COLO668 (cell line): ENCODE data around the gene PRKG1.

Experiments
- DNase-seq: peaks from one replicate; lab custom pipeline; 2025; ENCODE audit not compliant: unreplicated experiment; lab: John Stamatoyannopoulos, UW

PRKG1 gene

DNA sequence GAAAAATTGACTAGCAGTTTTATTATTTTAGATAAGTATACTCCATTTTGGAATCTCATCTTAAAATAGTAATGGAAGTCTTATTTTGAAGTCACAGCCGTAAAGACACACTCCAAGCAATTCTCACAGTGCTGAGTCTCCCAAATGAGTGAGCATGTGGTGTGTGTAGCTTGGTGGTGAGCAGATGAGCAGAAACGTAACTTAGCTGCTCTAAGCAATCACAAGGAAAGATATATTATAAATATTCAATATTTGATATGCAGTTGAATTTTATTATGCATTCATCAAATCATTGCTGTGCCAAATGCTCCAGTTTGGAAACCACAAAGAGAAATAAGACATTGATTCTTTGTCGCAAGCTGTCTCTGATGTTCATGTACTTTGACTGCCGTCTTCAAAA, 563.9 kb downstream of the PRKG1 start:
- DNase-seq = no peak

DNA sequence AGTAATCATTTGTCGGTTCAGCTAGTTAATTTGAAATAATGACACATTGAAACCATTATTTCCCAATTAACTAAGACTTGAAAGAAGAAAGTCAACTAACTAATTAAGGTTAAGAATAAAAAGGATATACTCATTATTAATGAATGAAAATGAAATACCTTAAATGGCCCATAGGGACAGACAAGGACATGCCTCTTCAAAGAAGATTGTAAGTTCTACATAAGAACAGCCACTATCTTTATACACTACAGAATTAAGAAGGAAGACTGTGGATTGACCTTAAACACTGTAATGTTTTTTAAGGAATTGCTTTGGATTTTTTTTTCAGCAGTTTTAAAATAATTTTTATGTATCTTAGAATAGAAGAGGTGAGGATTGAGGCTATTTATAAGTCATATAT, 564.5 kb downstream of the PRKG1 start:
- no peak for DNase-seq

DNA sequence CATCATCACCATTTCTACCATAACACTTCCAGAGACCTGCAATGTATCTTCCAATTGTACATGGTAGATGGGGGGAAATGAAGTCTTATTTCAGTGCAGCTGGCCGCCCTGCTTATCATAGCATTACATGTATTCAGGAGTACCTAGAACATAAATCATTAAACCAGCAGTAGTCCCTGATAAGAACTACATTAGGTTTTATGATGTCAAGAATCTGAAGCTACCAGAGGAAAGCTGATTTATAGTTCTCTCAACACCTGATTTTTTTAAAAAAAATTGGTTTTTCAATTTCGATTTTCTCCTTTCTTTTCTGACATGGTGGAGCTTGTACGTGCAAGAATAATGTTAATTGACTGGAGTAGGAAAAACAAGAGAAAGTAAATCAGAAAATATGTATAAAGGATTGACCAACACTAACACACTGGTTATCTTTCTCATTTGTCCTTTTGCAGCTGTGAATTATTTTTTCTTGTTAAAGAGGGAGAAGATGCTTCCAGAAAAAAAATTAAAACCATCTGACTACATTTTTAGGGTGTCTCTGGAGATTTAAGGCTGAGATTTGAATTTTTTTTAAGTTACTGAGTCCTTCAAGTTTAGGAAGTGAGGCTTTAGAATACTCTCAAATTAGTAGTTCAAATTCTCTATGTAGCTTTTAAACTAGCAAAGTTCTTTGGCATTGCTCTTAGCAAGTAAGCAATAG, 566.0 kb downstream of the PRKG1 start:
- DNase-seq = no peak

DNA sequence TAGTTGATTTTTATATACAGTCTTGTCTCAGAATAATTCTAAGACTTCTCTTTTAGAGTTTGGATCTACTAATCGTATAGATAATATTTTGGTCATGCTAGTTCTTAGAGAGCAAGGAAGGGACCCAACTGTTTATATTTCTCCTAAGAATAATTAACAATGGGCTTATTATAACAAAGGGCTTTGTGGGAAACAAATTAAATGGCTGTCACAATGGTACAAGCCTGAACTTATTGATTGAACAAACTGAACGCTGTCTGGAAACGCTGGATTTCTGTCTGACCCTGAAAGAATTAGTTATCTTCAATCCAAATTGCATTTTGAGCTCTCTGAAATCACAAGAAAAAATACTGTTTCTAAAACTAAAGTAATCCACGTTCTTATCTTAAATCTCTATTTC, 568.3 kb downstream of the PRKG1 start:
- no peak for DNase-seq

DNA sequence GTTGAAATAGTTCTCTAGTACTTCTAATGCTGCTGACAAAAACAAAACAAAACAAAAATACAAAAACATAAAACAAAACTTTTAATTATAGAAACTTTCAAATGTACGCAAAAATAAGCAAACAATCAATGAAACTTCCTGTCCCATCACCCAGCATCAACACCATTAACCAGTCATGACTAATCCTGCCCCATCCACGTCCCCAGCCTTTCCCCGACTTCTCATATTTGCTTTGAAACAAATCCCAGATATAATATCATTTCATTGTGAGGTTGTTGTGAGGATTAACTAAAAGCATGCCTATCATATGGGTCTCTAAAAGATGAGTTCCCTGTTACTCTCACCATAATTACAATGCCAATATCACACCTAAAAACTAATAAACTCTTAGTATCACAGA, 569.4 kb downstream of the PRKG1 start:
- DNase-seq = no peak

DNA sequence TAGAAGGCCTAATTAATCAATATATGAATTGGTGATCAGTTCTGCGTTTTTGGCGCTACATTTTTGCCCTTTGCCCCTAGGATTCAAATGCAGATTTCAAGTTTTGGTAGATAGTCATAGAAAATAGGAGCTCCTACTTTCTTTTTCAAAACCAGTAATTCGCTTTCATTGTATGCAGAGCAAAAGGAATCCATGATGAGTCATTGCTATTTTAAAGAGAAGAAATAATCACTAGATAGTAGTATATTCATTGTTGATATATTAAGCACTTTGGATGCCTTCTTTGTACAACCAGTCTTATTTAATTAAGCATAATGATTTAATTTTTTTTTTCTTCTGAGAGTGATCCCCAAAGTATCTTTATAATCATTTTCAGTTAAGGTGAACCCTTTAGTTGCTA, 574.8 kb downstream of the PRKG1 start:
- DNase-seq = no peak

DNA sequence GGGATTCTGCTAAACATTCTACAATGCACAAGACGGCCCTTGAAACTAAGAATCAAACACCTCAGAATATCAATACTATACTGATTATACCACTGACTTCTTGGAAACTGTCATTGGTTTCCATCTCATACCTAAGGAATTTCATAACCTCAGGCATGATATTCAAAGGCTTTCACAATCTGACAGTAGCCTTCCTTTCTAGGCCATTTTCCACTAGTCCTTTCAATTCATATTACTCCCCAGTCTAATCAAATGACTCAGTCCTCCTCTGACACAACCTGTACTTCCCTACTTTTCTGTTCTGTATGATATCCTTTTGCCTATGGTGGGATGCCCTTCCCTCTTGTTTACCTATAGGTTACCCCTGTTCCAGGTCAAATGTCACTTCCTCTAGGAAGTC, 576.8 kb downstream of the PRKG1 start:
- DNase-seq = no peak

DNA sequence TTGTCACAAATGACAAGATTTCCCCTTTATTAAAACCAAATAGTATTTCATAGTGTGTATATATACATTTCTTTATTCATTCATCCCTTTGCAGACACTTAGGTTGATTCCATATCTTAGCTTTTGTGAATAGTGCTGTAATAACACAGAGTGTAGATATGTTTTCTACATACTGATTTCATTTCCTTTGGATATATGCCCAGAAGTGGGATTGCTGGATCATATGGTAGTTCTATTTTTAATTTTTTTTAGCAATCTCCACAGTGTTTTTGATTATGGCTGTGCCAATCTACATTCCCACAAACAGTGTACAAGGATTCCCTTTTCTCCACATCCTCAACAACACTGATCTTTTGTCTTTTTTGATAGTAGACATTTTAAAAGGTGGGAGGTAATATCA, 578.7 kb downstream of the PRKG1 start:
- DNase-seq = no peak

DNA sequence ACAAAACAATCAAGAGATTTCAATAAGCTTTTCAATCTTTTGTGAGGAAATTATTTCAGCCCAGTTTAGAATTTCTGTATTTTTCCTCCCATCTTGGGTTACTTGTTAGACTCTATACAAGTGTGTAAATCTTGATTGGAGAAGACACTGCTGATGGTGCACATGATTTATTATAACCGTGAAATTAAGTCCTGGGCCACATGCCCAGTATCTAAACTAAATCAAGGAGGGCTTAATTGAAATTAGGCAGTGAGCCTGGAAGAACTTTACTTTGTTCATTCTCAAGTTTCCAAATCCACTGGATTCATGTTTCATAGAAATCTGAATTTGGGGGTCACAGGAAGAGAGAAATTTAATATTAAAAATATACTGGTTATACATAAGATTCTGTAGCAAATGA, 580.6 kb downstream of the PRKG1 start:
- DNase-seq = no peak

DNA sequence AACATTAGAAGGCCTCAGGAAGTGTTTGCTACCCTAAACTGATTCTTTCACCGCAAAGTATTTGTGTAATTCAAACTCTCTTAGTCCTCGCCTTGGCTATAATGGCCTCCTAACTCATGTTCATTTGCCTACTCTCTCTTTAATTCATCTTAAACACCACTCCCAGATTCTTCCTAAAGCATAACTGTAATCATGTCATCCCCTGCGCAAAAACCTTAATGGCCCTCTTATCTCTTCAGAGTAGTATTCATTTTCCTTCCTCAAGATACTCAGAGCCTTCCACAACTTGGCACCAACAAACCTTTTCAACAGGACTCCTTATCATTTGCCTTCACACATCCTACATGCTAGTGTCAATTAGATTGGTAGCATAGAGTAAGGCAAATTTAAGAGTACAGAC, 582.2 kb downstream of the PRKG1 start:
- no peak for DNase-seq

DNA sequence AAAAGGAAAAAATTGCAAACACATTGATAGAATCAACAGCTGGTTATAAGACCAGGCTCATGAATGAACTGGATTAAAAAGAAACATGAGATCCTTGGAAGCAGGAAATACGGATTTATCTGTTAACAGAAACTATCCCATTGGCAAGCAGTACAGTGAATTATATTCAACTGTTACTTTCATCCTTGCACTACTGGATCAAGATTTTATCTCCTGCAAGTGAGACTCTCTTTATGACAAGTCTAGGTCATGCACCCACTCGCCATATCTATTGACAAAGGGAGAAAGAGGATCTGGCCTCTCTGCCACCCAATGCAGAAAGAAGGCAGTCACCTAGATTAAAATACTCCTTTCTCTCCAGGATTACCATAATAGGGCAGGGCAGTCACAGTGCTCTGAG, 583.7 kb downstream of the PRKG1 start:
- DNase-seq = no peak

DNA sequence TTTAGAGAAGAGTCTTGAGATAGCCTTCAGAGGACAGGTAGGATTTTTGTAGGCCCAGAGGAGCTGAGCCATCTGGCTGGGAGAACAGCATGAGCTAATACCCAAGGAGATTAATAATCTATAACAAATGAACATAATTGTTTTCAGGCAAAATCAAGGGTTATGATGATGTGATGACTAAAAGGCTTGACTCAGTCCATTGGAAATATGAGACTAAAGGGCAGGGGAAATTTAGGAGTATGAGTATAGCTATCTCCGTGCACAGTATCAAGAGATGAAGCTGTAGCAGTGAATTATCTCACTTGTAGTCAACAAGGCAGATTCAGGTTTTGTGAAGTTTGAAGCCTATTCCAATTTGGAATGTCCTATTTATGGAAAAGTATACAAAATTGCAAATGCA, 585.1 kb downstream of the PRKG1 start:
- DNase-seq = no peak

DNA sequence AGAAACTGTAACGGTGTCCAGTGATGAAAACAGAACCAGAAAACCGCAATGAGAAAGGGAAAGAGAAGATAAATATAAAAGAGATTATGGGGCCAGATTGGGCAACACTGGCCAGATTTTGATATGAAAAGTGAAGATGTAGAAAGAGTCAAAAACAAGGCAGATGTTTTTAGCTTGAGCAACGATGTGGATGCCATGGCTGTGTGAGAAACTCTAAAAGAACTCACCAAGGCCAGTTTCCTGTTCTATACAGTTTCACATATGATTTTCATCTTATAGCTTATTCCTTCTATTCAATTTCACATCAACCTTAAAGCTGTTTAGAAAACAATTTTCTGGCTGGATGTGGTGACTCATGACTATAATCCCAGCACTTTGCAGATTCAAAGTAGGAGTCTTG, 588.8 kb downstream of the PRKG1 start:
- DNase-seq = no peak

DNA sequence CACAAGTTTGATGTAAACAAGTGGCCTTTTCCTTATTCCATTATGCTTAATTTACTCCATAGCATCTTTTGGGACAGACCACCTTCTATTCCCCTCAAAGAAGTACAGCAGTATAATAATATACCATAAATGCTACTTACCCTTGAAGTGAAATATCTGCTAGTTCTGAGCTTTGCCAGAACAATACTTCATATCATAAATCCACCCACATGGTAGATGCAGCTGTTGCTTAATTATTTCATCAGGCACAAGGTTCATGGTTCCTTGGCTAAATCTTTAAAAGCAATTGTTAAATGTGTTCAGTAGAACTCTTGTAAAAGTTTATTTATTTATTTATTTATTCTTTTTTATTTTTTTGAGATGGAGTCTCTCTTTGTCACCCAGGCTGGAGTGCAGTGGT, 592.2 kb downstream of the PRKG1 start:
- DNase-seq = no peak

DNA sequence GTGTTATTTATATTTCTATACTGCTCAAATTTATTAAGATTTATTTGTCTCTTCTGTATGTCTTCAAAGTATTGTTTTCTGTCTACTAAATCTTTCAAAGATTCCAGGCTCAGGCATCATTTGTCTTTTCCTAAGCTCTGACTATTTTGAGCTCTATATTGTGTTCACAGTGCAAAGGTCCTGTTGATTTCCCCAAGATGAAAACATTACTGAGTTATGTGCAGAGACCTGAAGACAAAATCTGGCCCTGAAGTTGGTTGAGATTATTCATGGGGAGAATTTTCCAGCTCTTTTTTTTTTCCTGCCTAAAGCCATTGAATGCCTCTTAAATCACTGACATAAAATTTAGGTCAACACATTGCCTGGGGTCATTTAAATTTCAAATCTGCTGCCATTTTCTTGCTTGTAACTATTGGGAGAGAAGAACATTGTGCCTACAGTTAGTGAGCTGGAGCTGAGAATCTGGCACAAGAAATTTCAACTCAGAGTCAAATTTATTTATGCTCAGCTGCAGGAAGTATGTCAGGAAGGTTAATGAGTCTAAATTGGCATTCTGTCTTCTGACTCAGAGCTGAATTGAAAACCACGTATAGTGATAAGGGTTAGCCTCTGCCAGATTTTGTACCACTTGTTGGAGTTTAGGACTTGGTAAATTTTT, 593.5 kb downstream of the PRKG1 start:
- DNase-seq = no peak

DNA sequence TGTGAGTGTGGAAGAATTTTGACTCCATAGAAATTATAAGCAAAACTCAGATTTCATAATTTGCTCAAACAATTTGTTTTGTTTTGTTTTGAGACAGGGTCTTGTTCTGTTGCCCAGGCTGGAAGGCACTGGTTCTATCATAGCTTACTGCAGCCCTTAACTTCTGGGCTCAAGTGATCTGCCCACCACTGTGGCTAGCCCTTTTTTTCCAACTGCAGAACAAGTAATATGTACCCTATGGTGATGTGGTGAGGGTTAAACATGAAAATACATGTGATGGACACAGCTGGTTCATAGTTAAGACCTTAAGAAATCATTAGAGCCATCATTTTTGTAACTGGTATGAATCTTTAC, 594.0 kb downstream of the PRKG1 start:
- DNase-seq = no peak

DNA sequence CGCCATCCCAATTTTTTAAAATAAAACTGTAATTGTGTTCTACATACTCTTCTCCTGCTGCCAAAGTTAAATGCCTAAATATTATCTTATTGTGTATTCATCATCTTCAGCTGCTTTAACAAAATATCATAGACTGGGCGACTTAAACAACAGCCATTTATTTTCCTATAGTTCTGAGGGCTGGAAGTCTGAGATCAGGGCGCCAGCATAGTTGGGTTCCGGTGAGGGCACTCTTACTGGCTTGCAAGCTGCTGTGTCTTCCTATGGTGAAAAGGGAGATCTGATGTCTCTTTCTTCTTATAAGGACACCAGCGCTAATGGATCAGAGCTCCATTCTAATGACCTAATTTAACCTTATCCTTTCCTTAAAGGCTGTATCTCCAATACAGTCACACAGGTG, 594.8 kb downstream of the PRKG1 start:
- DNase-seq = no peak

DNA sequence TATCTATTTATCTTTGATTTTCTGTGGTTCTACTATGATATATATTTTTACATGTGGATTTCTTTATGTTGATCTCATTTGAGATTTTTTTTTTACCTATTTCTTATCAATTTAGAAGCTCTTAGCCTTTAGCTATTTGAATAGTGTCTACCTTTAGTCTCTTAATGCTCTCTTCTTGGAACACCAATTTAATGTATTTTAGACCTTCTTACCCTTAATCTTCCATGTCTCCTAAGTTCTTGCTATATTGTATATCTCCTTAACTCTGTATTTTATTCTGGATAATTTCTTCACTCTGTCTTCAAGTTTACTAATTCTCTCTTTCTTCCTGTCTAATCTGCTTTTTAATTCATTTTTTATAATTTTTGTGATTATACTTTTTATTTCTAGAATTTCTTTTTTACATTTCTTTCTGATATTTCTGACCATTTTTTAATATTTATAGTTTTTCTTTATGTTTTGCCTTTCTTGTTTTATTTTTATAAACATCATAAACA, 597.8 kb downstream of the PRKG1 start:
- no peak for DNase-seq

DNA sequence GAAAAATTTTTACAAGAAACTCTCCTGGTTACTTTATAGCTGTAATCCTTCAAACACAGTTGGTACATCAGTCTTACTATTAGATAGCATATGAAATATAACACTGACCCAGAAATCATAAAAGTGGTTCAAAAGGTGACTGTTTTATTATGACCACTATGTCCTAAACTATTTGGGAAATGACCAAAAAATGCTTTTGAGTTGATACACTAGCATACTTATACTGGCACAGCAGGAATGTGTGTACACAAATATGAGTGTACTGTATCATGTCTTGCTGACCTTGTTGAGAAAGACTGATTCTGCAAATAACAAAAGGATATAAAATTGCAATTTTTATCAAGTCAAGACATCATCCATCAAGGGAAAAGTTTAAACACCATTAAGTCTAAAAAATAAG, 600.8 kb downstream of the PRKG1 start:
- DNase-seq = no peak

DNA sequence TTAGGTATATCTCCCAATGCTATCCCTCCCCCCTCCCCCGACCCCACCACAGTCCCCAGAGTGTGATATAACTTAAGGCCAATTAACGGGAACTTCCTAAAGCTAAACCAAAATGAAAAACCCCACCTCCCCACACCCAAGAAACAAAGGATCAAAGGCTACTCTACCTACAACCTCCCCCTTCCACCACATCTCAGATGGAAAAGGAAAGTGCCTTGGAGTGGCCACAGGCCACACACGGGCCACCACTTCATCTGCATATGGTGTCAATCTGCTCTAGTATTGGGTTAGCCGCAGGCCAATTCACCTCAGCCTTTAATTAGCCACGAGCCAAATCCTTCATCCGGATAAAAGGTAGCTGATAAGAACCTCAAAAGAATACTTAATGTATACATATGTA, 605.6 kb downstream of the PRKG1 start:
- DNase-seq = no peak

DNA sequence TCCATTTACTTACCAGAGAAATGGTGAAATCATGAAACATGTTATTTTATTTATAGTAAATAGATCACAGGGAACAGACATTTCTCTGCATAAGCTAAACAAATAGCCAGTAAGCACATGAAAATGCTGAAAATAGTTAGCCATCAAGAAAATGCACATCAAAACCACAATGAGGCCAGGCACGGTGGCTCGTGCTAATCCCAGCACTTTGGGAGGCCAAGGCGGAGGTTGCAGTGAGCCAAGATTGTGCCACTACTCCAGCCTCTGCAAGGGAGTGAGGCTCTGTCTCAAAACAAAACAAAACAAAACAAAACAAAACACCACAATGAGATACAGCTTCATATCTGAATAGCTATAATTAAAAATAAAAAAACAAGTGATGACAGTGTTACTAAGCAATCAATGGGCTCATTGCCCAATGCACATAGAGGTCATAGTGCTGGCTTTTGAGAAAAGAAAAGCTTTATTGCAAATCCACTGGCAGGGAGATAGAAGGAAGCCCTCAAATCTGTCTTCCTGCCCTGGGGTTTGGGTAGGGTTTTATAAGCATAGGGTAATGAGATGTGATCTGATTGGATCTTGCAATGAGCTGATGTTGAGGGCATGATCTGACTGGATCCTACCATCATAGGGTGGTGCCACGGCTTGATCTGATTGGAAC, 608.9 kb downstream of the PRKG1 start:
- no peak for DNase-seq

DNA sequence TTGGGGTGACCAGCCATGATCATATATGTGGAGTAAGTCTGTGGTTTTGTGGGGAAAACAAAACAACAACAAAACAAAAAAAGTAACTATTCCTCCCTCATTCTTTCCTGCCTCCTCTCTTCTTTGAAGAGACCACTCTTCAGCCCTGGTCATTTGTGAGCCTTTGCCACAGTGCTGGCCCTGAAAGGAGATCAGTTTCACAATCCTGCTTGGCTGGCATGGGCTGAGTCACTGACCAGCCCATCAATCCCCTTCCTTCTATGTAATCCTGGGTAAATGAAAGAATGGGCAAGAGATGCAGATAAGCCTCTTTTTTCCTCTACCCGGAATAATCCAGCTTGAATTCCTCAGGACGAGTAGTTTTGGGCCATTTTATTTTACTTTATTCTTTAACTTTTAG, 611.5 kb downstream of the PRKG1 start:
- no peak for DNase-seq

DNA sequence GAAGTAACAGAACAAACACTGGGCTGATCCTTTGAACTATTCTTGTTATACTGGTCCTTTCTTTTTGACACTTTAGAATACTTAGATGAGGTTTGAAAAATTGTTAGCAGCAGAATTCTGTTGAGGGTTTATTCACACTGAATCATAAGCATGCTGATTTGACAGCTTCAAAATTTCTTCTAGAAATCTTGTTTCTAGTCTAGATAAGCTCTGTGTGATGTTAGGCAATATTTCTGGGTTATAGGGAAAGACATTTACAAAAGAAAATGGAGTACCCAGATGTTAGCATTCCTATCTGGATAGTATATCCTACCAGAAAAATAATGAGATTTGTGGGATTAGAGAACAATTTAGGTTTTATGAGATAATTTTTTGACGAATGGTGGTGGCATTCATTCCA, 613.0 kb downstream of the PRKG1 start:
- DNase-seq = no peak
